Astrocyte (in vitro differentiated cells and primary cell): ENCODE results near the gene BTBD3. TPM values are rescaled to one million over a fixed set of nuclear protein-coding genes. Genes with fewer than 3 reads are reported as not detected.

Source experiments
- DNase-seq: peaks from one replicate; pipeline ENCODE4 v3.0.0-alpha.2; 2010; ENCODE audit warnings: low read depth
- FAIRE-seq: peaks from 2 replicates; lab custom pipeline; 2011; peaks lifted over from hg19 to GRCh38; lab: Jason Lieb, UNC
- H2AFZ ChIP-seq: 2 replicates; pipeline ENCODE4 v1.6.0; 2012; ENCODE audit warnings: low read depth, low read length, inconsistent platforms
- H3K27ac ChIP-seq: 2 replicates; pipeline ENCODE4 v1.5.1; 2011; ENCODE audit warnings: low read depth, low read length, inconsistent platforms
- H3K27me3 ChIP-seq: 2 replicates; pipeline ENCODE4 v1.6.0; 2011; ENCODE audit warnings: low read length, inconsistent platforms; ENCODE audit not compliant: insufficient read depth
- H3K36me3 ChIP-seq: 2 replicates; pipeline ENCODE4 v1.5.1; 2011; ENCODE audit warnings: low read length, inconsistent platforms; ENCODE audit not compliant: insufficient read depth
- H3K4me1 ChIP-seq: 2 replicates; pipeline ENCODE4 v1.5.1; 2011; ENCODE audit warnings: low read length, inconsistent platforms; ENCODE audit not compliant: insufficient read depth
- H3K4me2 ChIP-seq: 2 replicates; pipeline ENCODE4 v1.6.0; 2012; ENCODE audit warnings: low read length, inconsistent platforms
- H3K4me3 ChIP-seq: 2 replicates; pipeline ENCODE4 v1.5.1; 2011; ENCODE audit warnings: low read depth, mild to moderate bottlenecking, low read length, inconsistent platforms; ENCODE audit not compliant: insufficient read depth
- H3K79me2 ChIP-seq: 2 replicates; pipeline ENCODE4 v1.6.0; 2012; ENCODE audit warnings: mild to moderate bottlenecking, low read length, inconsistent platforms; ENCODE audit not compliant: insufficient read depth
- H3K9ac ChIP-seq: 2 replicates; pipeline ENCODE4 v1.6.0; 2012; ENCODE audit warnings: mild to moderate bottlenecking, low read length, inconsistent platforms
- H3K9me3 ChIP-seq: 2 replicates; pipeline ENCODE4 v1.5.1; 2012; ENCODE audit warnings: low read depth, mild to moderate bottlenecking, low read length, inconsistent platforms; ENCODE audit not compliant: insufficient read depth
- H4K20me1 ChIP-seq: 2 replicates; pipeline ENCODE4 v1.6.0; 2012; ENCODE audit warnings: low read length, inconsistent platforms; ENCODE audit not compliant: insufficient read depth
- H3K27ac Mint-ChIP-seq: one replicate; pipeline ENCODE4 v1.8.0; 2021; ENCODE audit warnings: mild to moderate bottlenecking, mixed read lengths; ENCODE audit not compliant: unreplicated experiment
- H3K27me3 Mint-ChIP-seq: one replicate; pipeline ENCODE4 v1.8.0; 2021; ENCODE audit warnings: low read depth, mixed read lengths; ENCODE audit not compliant: unreplicated experiment
- H3K36me3 Mint-ChIP-seq: one replicate; pipeline ENCODE4 v1.8.0; 2021; ENCODE audit warnings: low read depth, mixed read lengths; ENCODE audit not compliant: unreplicated experiment
- H3K4me1 Mint-ChIP-seq: one replicate; pipeline ENCODE4 v1.8.0; 2021; ENCODE audit warnings: low read depth, mixed read lengths; ENCODE audit not compliant: unreplicated experiment
- H3K4me3 Mint-ChIP-seq: one replicate; pipeline ENCODE4 v1.8.0; 2021; ENCODE audit warnings: mild to moderate bottlenecking, moderate library complexity, mixed read lengths; ENCODE audit not compliant: unreplicated experiment
- H3K9me3 Mint-ChIP-seq: one replicate; pipeline ENCODE4 v1.8.0; 2021; ENCODE audit warnings: mild to moderate bottlenecking, mixed read lengths; ENCODE audit not compliant: unreplicated experiment
- CTCF ChIP-seq: IDR thresholded peaks from 2 replicates; pipeline ENCODE4 v1.5.1; 2011; ENCODE audit warnings: low read depth, mild to moderate bottlenecking, inconsistent platforms, low read length, moderate library complexity; ENCODE audit not compliant: insufficient read depth
- EZH2 ChIP-seq: IDR thresholded peaks from 2 replicates; pipeline ENCODE4 v1.6.1; 2012; ENCODE audit warnings: mild to moderate bottlenecking, low read length, inconsistent platforms; ENCODE audit not compliant: insufficient read depth
- total RNA-seq: library from RNA; stranded (reverse); gene quantifications from 2 replicates; pipeline ENCODE4 v1.2.1, GENCODE V29; 2021

BTBD3 gene
- total RNA-seq, 1 donor from 2014 or later = 35.9 TPM

GRCh38 chr20:11918391-11918845 is 725 bp downstream of the BTBD3 start:
- Mint-ChIP-seq H3K27ac (no peak overlapping the region), H3K4me3 (no peak overlapping the region), H3K9me3 (no peaks in the 10 kb centered on the region), H3K4me1 (peaks cover 3% of the 10 kb centered on the region), H3K27me3 (no peaks in the 10 kb centered on the region), H3K36me3 (peaks cover 5% of the 10 kb centered on the region)
- Histone ChIP-seq H3K27me3 (no peaks in the 10 kb centered on the region), H4K20me1 (peaks cover 28% of the 10 kb centered on the region), H3K9me3 (no peaks in the 10 kb centered on the region), H3K36me3 (peaks cover 10% of the 10 kb centered on the region), H3K4me2 (peak overlapping the region; percentile 64), H3K4me3 (no peak overlapping the region), H3K9ac (no peak overlapping the region), H3K27ac (no peak overlapping the region), H3K4me1 (peaks cover 6% of the 10 kb centered on the region), H3K79me2 (peaks cover 57% of the 10 kb centered on the region), H2AFZ (no peak overlapping the region)
- FAIRE-seq = no peak
- DNase-seq = no peak
- TF ChIP-seq CTCF = no peak
- TF ChIP-seq EZH2 = no peak

- FAIRE-seq (no peak), DNase-seq (peak; percentile 12)
- peaks cover 10% of the 10 kb centered on the region for H3K36me3 ChIP-seq
- H2AFZ ChIP-seq = no peak overlapping the region
- H3K36me3 Mint-ChIP-seq = peaks cover 5% of the 10 kb centered on the region
- no peak overlapping the region for H3K4me3 Mint-ChIP-seq
- H3K4me2 ChIP-seq = no peak overlapping the region
- H3K9me3 ChIP-seq = no peaks in the 10 kb centered on the region
- peaks cover 51% of the 10 kb centered on the region for H3K79me2 ChIP-seq
- no peak overlapping the region for H3K4me3 ChIP-seq
- no peaks in the 10 kb centered on the region for H3K9me3 Mint-ChIP-seq
- H3K27ac Mint-ChIP-seq = peak overlapping the region; percentile 56
- no peak overlapping the region for H3K27ac ChIP-seq
- TF ChIP-seq CTCF (no peak), EZH2 (no peak)
- peaks cover 28% of the 10 kb centered on the region for H4K20me1 ChIP-seq
- H3K4me1 Mint-ChIP-seq = peaks cover 3% of the 10 kb centered on the region
- H3K27me3 Mint-ChIP-seq = no peaks in the 10 kb centered on the region
- no peaks in the 10 kb centered on the region for H3K27me3 ChIP-seq
- no peak overlapping the region for H3K9ac ChIP-seq
- H3K4me1 ChIP-seq = peaks cover 6% of the 10 kb centered on the region
Measured at GRCh38 chr20:11918981-11919380, 1.3 kb downstream of the BTBD3 start.

GRCh38 chr20:11919581-11919980 is 1.9 kb downstream of the BTBD3 start:
- Histone ChIP-seq H3K27ac (no peak overlapping the region), H3K4me1 (peaks cover 6% of the 10 kb centered on the region), H3K36me3 (peaks cover 10% of the 10 kb centered on the region), H3K9me3 (no peaks in the 10 kb centered on the region), H3K4me2 (no peak overlapping the region), H4K20me1 (peaks cover 28% of the 10 kb centered on the region), H3K9ac (no peak overlapping the region), H2AFZ (no peak overlapping the region), H3K79me2 (peaks cover 46% of the 10 kb centered on the region), H3K27me3 (no peaks in the 10 kb centered on the region), H3K4me3 (no peak overlapping the region)
- Mint-ChIP-seq H3K27ac (no peak overlapping the region), H3K36me3 (peaks cover 5% of the 10 kb centered on the region), H3K9me3 (no peaks in the 10 kb centered on the region), H3K4me1 (peaks cover 3% of the 10 kb centered on the region), H3K27me3 (no peaks in the 10 kb centered on the region), H3K4me3 (no peak overlapping the region)
- DNase-seq (no peak), FAIRE-seq (no peak)
- TF ChIP-seq EZH2 (no peak), CTCF (no peak)
